Stomach smooth muscle (tissue), 2 donors: ENCODE data around the gene LYZL6.

ENCODE experiments used
- H3K27ac ChIP-seq: one replicate; pipeline ENCODE4 v1.7.0; 2013; ENCODE audit warnings: mild to moderate bottlenecking, low read length, inconsistent platforms
- H3K27me3 ChIP-seq, 2 donors: one replicate each; pipeline ENCODE4 v1.7.0; 2013; ENCODE audit warnings: low read length in 2 of 2; ENCODE audit not compliant: insufficient read depth in 2 of 2, control insufficient read depth in 1 of 2
- H3K36me3 ChIP-seq, 2 donors: one replicate each; pipeline ENCODE4 v1.7.0; 2013; ENCODE audit warnings: low read length in 2 of 2; ENCODE audit not compliant: control insufficient read depth in 2 of 2, insufficient read depth in 2 of 2
- H3K4me1 ChIP-seq: one replicate; pipeline ENCODE4 v1.7.0; 2013; ENCODE audit warnings: low read length; ENCODE audit not compliant: control insufficient read depth, insufficient read depth
- H3K4me3 ChIP-seq, 2 donors: one replicate each; pipeline ENCODE4 v1.7.0; 2013; ENCODE audit warnings: low read length in 2 of 2
- H3K9ac ChIP-seq, 2 donors: one replicate each; pipeline ENCODE4 v1.7.0; 2013; ENCODE audit warnings: low read length in 2 of 2, mild to moderate bottlenecking in 1 of 2
- H3K9me3 ChIP-seq, 2 donors: one replicate each; pipeline ENCODE4 v1.7.0; 2013; ENCODE audit warnings: low read length in 2 of 2; ENCODE audit not compliant: control insufficient read depth in 2 of 2
- donor health status: healthy.
- donor health status: Pancreatic carcinoma.

The LYZL6 gene

GRCh38 chr17:35927714-35928113, 15.8 kb downstream of the LYZL6 start:
- Histone ChIP-seq H3K27me3 (peaks cover 0 to 4% of the 10 kb centered on the region in 2 donors), H3K27ac (no peak overlapping the region), H3K9me3 (no peaks in the 10 kb centered on the region), H3K9ac (no peak overlapping the region), H3K4me3 (no peak overlapping the region), H3K4me1 (peaks cover 12% of the 10 kb centered on the region), H3K36me3 (no peaks in the 10 kb centered on the region)

DNA sequence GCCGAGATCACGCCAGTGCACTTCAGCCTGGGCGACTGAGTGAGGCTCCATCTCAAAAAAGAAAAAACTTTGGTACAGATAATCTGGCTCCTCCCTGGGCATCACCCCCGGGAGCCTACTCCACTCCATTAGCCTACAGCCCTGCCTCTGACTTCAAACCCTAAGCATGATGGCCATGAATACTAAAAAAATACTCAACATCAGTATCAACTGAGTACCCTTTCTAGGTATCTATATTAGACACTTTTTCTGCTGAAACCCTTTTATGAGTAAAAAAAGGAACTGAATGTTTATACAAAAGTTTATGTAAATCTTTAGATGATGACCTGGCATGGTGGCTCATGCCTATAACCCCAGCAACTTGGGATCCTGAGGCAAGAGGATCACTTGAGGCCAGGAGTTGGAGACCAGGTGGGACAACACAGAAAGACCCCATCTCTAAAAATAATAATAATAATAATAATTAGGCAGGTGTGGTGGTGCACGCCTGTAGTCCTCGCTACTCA, 19.9 kb downstream of the LYZL6 start:
- no peaks in the 10 kb centered on the region for H3K4me1 ChIP-seq
- no peaks in the 10 kb centered on the region for H3K9me3 ChIP-seq
- no peak overlapping the region for H3K4me3 ChIP-seq
- H3K27me3 ChIP-seq: peaks cover 0 to 2% of the 10 kb centered on the region in 2 donors
- H3K36me3 ChIP-seq: no peaks in the 10 kb centered on the region
- H3K9ac ChIP-seq: no peak overlapping the region
- H3K27ac ChIP-seq: no peak overlapping the region

DNA sequence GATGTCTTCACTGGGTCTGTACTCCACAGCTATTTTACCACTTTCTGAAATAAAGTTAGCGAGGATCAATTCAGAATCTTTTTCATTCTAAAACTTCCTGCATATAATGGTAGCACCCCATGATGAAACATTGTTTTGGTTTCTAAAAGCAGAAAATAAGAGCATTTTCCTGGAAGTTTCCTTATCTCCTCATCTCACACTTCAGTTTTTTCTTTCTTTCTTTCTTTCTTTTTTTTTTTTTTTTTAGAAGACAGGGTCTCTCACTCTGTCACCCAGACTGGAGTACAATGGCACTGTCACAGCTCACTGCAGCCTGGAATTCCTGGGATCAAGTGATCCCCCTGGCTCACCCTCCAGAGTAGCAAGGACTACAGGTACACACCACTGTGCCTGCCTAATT, 23.3 kb downstream of the LYZL6 start:
- H3K27ac ChIP-seq: no peak overlapping the region
- no peaks in the 10 kb centered on the region for H3K9me3 ChIP-seq
- H3K9ac ChIP-seq: no peak overlapping the region
- peaks cover 0 to 2% of the 10 kb centered on the region in 2 donors for H3K27me3 ChIP-seq
- no peaks in the 10 kb centered on the region for H3K36me3 ChIP-seq
- H3K4me3 ChIP-seq: no peak overlapping the region
- no peaks in the 10 kb centered on the region for H3K4me1 ChIP-seq

GRCh38 chr17:35918665-35919064, 24.8 kb downstream of the LYZL6 start:
- H3K27ac ChIP-seq: no peak overlapping the region
- H3K9ac ChIP-seq: no peak overlapping the region
- no peak overlapping the region for H3K4me3 ChIP-seq

GRCh38 chr17:35917519-35918213, 25.8 kb downstream of the LYZL6 start:
- H3K27ac ChIP-seq: no peak overlapping the region
- H3K4me1 ChIP-seq: no peaks in the 10 kb centered on the region
- peaks cover 0 to 3% of the 10 kb centered on the region in 2 donors for H3K9me3 ChIP-seq
- no peaks in the 10 kb centered on the region for H3K36me3 ChIP-seq
- H3K4me3 ChIP-seq: no peak overlapping the region
- H3K9ac ChIP-seq: no peak overlapping the region
- no peaks in the 10 kb centered on the region for H3K27me3 ChIP-seq

More at GRCh38 chr17:35918665-35919064, 24.8 kb downstream of the LYZL6 start:
- no peaks in the 10 kb centered on the region for H3K4me1 ChIP-seq
- H3K9me3 ChIP-seq: peaks cover 0 to under 1% of the 10 kb centered on the region in 2 donors
- H3K36me3 ChIP-seq: no peaks in the 10 kb centered on the region
- H3K27me3 ChIP-seq: no peaks in the 10 kb centered on the region

GRCh38 chr17:35915153-35915964, 28.2 kb downstream of the LYZL6 start:
- H3K4me3 ChIP-seq: no peak overlapping the region
- H3K4me1 ChIP-seq: no peaks in the 10 kb centered on the region
- no peak overlapping the region for H3K27ac ChIP-seq
- H3K9me3 ChIP-seq: peaks cover 0 to 3% of the 10 kb centered on the region in 2 donors
- H3K9ac ChIP-seq: no peak overlapping the region
- no peaks in the 10 kb centered on the region for H3K36me3 ChIP-seq
- H3K27me3 ChIP-seq: no peaks in the 10 kb centered on the region

DNA sequence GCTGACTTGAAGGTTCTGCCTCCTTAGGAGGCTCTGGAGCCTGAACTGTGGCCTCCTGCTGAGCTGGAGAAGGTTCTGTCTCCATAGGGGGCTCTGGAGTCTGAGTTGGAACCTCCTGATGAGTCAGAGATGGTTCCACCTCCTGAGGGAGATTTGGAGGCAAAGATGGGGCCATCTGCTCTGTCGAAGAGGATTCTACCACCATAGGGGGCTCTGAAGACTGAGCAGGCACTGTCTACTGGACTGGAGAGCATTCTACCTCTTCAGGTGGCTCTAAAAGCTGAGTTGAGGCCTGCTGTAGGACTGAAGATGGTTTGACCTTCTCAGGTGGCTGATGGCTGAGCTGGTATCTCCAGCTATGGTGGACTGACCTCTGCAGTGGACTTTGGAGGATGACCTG, 29.2 kb downstream of the LYZL6 start:
- Histone ChIP-seq H3K9ac (no peak overlapping the region), H3K27me3 (no peaks in the 10 kb centered on the region), H3K4me1 (no peaks in the 10 kb centered on the region), H3K27ac (no peak overlapping the region), H3K9me3 (peaks cover 0 to 3% of the 10 kb centered on the region in 2 donors), H3K4me3 (no peak overlapping the region), H3K36me3 (no peaks in the 10 kb centered on the region)

GRCh38 chr17:35913609-35914008, 29.9 kb downstream of the LYZL6 start:
- Histone ChIP-seq H3K9ac (no peak overlapping the region), H3K9me3 (peaks cover 0 to 3% of the 10 kb centered on the region in 2 donors), H3K27me3 (no peaks in the 10 kb centered on the region), H3K36me3 (no peaks in the 10 kb centered on the region), H3K4me1 (no peaks in the 10 kb centered on the region), H3K27ac (no peak overlapping the region), H3K4me3 (no peak overlapping the region)

DNA sequence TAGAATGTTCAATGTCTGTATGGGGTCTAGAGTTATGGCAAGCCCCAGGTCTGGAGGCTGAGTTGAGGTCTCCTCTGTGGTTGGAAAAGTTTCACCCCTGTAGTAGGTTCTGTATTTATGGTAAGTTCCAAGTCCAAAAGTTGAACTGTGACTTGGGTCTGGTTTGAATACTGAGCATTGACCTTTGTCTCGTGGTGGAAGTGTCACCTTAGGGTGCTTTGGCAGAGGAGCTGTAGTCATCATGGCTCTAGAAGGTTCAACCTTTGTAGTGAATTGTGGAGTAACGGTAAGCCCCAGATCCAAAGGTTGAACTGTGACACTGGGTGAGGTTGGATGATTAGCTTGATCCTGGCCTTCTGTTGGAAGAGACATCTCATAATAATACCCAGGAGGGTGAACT, 30.6 kb downstream of the LYZL6 start:
- no peak overlapping the region for H3K9ac ChIP-seq
- no peak overlapping the region for H3K27ac ChIP-seq
- peaks cover 0 to 3% of the 10 kb centered on the region in 2 donors for H3K9me3 ChIP-seq
- no peaks in the 10 kb centered on the region for H3K36me3 ChIP-seq
- no peaks in the 10 kb centered on the region for H3K4me1 ChIP-seq
- H3K4me3 ChIP-seq: no peak overlapping the region
- no peaks in the 10 kb centered on the region for H3K27me3 ChIP-seq

- Histone ChIP-seq H3K9ac (no peak overlapping the region), H3K9me3 (peaks cover 0 to 3% of the 10 kb centered on the region in 2 donors), H3K27me3 (no peaks in the 10 kb centered on the region), H3K4me3 (no peak overlapping the region), H3K27ac (no peak overlapping the region), H3K4me1 (no peaks in the 10 kb centered on the region), H3K36me3 (no peaks in the 10 kb centered on the region)
These were observed 31.1 kb downstream of the LYZL6 start for GRCh38 chr17:35912339-35912912.
